Fibroblast of peridontal ligament (primary cell): Measurements from ENCODE around the gene SULT4A1.
"Not testable (repeated sequence)": the region's sequence is repeated elsewhere in the genome, so short reads cannot be mapped to it uniquely, and the experiment has no call there.

ENCODE experiments used
- DNase-seq: peaks from one replicate; pipeline ENCODE4 v3.0.0-alpha.2; 2010; ENCODE audit errors: extremely low read depth

Gene SULT4A1

DNA sequence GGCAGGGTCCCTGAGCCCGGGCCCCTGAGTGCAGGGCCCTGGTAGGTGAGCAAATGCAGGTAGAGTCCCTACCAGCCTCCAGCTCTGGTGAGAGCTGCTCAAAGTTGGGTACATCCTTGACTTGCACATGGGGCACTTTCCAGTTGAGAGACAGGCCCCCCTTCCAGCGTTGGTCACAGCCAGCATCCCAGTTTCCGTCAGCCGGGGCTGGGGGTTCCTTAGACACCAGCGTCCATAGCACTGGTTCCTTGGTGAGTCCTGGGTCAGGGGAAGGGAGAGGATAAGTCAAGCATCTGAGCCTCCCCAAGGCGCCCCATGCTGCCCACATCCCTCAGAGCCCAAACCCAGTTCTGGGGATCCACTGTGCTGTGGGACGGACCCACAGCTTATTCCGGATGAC is 23.9 kb upstream of the SULT4A1 start:
- no peak for DNase-seq

DNA sequence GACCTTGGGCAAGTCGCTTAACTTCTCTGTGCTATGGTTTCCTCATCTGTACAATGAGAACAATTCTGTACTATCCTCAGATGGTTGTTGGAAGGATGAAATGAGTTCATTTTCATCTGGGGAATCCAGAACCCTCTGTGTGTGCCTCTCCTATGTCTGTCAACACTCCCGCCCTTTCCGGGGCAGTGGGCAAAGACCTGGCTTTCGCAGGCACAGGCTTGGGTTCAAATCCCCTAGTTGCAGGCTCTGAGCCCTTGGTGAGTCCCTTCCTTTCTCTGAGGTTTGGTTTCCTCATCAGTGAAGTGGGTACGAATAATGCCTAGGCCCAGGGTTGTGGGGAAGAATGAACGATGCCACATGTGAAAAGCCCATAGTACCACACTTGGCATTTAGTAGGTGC is 23.5 kb upstream of the SULT4A1 start:
- no peak for DNase-seq

GRCh38 chr22:43885319-43885671 is 23.0 kb upstream of the SULT4A1 start:
- no peak for DNase-seq

DNA sequence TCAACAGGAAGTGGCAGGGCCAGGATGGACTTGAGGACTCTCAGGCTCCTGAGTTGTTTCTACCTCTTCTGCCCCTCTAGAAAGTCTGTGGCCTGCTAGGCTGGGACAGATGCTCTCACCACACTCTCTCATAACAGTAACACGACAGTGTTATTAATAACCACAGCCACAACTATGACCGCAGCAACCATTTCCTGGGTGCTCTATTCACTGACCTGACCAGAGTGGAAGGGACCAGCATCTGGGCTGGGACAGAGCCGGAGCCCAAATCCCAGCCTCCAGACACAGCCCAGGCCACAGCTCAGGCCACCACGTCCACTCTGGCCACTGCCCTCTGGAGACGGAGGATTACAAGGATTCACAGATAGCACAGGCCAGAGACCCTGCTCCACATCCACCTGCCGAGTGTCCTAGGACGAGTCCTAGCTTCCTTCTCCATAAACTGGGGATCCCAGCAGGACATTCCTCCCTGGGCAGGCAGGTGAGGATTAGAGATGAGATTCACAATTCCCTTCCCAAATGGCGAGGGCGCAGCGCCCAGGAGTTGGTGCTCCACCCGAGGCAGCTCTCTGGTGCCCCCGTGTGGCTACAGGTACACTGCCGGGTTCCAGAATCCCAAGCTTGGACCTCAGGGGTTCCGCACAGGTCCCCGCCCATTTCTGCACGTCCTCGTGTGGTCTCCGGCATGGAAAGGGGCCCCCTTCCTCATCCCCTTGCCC is 22.4 kb upstream of the SULT4A1 start:
- DNase-seq = peak; percentile 43

DNA sequence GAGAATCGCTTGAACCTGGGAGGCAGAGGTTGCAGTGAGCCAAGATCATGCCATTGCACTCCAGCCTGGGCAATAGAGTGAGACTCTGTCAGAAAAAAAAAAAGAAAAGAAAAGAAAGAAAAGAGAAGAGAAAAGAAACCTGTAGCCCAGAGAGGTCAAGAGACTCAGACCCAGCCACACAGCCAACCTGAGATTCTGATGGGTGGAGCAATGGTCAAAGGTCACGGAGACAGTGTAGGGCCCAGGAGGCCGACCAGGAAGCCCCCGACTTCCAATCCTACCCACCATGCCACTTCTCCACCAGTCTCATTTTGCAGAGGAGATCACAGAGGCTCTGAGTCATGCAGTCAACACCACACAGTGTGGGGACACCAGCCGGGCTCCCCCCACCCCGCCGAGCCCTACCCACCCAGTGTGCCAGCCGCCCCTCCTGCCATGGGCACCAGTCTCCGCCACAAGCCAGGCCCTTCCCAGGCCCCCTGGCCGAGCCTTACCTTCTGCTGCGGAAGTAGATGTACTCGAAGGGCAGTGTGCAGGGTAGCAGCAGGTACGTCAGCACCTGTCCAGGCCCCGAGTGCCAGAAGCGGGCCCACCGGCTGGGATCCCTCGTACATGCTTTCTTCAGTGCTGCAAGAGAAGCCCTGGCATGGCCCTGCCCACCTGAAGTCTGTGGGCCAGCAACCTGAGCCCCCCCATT is 21.6 kb upstream of the SULT4A1 start:
- DNase-seq = no peak

GRCh38 chr22:43883012-43883661 is 20.8 kb upstream of the SULT4A1 start:
- DNase-seq = peak; percentile 55

- DNase-seq = no peak
Observed at GRCh38 chr22:43882122-43882767, 19.9 kb upstream of the SULT4A1 start.

DNA sequence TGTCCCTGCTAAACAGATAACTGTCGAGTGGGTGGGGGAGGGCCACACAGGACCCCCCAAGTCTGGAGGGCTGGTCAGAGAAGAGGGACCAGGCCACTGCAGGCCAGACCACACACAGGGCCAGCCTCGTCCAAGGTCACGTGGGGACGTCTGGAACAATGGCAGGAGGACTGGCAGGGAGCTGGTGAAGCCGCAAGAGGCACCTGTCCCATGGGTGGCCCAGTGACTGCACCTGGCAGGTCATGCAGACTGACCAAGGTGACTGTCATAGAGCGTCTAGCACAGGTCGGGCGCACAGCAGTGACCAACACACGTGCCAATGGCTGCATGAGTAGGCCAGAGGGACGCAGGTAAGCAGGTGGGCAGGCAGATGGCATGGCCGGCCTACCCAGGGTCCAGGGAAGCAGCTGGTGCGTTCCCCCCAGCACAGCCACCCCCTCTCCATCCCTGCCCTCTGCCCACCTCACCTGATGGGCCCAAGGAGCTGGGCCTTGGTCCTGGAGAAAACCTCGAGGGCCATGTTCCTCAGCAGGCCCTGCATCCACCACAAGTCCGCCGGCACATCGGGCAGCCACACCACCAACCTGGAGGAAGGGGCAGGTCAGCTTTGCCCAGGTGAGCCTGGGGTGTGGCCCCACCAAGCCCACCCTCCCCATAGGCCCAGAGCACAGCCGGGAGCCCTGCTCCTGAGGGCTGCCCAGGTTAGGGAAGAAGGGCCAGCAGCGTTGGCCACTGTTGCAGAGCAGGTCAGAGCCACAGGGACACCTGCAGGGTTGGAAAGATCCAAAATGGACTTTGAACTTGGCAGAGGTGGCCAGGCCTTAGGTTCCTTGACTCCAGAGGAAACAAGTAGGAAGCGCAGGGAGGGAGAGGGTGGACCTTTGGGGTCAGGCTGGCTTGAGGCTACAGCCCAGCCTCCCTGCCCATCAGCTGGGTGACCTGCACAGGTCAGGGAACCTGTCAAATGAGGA is 19.1 kb upstream of the SULT4A1 start:
- DNase-seq = no peak

GRCh38 chr22:43880541-43880991 is 18.3 kb upstream of the SULT4A1 start:
- DNase-seq = no peak

DNA sequence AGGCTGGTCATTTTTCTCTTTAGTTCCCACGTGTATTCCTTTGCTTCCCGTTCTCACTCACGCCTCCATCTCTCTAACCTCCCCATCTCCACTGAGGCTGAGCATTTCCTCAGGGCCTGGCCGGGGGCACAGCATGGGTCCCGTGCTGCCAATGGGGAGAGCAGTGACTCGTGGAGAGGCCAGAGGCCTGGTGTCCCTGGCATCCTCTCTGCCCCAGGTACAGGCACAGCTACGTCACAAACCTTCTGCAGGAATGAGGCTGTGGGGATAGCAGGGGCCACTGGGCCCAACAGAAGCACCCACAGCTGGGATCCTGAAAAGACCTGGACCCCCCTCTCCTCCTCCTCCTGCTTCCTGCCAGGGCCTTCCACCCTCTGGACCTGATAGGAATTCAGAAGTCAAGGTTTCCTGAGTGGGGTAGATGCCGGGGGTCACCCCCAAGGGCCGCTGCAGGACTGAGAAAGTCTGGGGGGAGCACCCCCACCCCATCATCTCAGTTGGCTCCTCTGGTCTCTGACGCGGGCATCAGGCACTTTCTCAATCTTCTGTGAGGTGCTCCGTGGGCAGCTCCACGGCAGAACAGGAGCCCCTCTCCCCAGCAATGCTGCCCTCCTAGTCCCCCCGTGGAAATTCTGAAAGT is 17.7 kb upstream of the SULT4A1 start:
- DNase-seq = no peak

- DNase-seq = no peak
Observed at GRCh38 chr22:43878831-43879550, 16.7 kb upstream of the SULT4A1 start.

DNA sequence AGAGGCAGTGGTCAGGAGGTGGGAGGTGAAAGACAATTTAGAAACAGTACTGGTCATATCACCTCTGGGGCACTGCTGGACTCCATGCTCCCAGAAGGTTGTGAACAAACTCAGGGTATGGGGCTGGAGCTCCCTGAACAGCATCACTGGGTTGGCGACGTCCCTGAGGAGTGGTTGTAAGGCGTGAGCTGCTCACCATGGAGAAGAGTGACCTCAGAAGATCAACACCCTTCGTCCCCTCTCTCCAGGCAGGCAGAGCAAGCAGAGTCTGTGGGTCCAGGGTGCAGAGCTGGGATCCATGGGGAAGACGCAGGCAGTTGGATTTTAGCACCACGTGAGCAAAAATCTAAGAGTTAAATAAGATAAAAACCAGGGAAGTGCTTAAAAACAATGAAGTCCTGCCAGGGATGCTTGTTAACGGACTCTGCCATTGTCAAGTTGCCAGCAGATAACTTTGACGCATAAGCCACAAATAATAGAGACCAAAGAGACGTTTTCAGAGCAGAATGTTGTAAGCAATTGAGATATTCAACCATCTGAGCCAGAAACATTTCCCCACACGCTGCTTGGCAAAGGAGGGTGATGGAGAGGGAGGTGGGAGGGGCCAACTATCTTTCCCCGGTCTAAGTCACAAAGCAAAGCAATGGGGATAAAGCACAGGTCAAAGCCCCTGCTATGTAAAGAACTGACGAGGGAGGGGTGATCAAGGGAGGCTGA is 15.9 kb upstream of the SULT4A1 start:
- DNase-seq = peak; percentile 36

DNA sequence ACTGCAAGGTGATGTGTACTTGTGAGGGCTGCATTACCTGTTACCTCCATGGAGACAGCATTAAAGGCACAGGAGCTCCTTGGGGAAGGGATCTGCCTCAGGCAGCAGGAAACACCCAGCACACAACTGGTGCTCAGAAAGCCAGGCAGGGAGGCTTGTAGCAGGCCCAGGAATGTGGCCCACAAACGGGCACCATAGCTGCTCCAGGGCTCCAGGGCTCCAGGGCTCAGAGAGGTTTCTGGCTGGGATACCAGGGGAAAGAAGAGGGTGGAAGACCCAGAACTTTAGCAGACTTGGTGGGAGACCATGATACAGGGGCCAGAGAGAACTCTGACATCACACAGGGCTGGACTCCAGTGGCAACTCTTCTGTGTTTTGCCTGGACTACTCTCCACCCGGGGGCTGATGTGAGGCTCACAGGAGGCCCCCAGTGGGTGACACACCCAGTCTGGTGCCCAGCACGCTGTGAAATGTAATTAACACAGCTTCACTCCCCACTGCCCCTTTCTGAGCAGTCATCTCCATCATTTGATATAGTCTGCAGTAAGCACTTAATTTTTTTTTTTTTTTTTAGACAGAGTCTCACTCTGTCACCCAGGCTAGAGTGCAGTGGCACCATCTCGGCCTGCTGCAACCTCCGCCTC is 14.7 kb upstream of the SULT4A1 start:
- DNase-seq = no peak

DNA sequence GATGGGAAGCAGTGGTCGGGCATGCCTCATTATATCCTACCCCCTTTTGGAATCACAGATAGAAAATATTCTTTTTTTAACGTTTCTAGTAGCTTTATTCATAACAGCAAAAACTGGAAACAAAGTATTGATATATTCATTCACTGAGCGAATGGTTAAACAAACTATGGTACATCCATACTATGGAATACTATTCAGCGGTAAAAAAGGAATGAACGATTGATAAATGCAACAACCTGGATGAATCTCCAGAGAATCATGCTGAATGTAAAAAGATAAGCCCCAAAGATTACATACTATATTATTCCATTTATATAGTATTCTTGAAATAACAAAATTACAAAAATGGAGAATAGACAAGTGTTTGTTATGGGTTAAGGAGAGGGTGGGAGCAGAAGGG is 7.5 kb upstream of the SULT4A1 start:
- no peak for DNase-seq

- DNase-seq = not testable (repeated sequence)
Observed at GRCh38 chr22:43869001-43869400, 6.7 kb upstream of the SULT4A1 start.

- peak; percentile 70 for DNase-seq
Observed at GRCh38 chr22:43867839-43868635, 5.7 kb upstream of the SULT4A1 start.

- DNase-seq = no peak
Observed at GRCh38 chr22:43862882-43863202, 529 bp upstream of the SULT4A1 start.

DNA sequence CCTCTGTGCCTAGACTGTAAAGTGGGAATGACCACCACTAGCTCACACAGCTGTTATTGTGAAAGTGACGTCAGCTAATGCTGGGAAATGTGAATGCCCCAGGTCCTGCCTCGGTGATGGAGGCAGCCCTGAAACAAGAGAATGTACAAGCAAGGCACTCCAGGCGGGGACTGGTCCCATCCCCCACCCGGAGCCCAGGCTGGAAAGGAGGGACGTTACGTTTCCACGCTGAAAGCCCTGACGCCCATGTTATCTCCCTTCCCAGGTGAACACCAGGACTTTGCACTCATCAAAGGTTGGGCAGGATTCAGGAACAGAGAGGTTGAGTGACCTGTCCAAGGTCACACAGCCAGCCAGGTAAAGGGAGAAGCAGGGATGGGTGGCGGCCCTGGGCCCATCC is 784 bp downstream of the SULT4A1 start:
- DNase-seq = peak; percentile 17
